HEK293 (cell line): ENCODE measurements around the gene PKN3.

ENCODE experiments used
- CTCF ChIP-seq: fragments of 450-650 bp; formaldehyde crosslinking; IDR thresholded peaks from 2 replicates; pipeline ENCODE4 v1.5.1; 2016; ENCODE audit warnings: missing biosample characterization, missing genetic modification characterization
- INSM2 ChIP-seq: fragments of 450-650 bp; formaldehyde crosslinking; IDR thresholded peaks from 2 replicates; pipeline ENCODE4 v1.5.1; 2016; ENCODE audit warnings: missing biosample characterization, missing genetic modification characterization
- REST ChIP-seq: fragments of 450-650 bp; formaldehyde crosslinking; IDR thresholded peaks from 2 replicates; pipeline ENCODE4 v1.5.1; 2016; ENCODE audit warnings: missing biosample characterization, missing genetic modification characterization
- ZBTB26 ChIP-seq: fragments of 450-650 bp; formaldehyde crosslinking; optimal IDR thresholded peaks from 2 replicates; pipeline ENCODE3; 2016; ENCODE audit warnings: missing biosample characterization, mild to moderate bottlenecking, missing genetic modification characterization
- ZNF132 ChIP-seq: fragments of 450-650 bp; formaldehyde crosslinking; IDR thresholded peaks from 2 replicates; pipeline ENCODE4 v1.5.1; 2017; ENCODE audit warnings: missing biosample characterization, missing genetic modification characterization, borderline replicate concordance
- ZNF221 ChIP-seq: fragments of 450-650 bp; formaldehyde crosslinking; IDR thresholded peaks from 2 replicates; pipeline ENCODE4 v1.5.1; 2017; ENCODE audit warnings: missing biosample characterization, missing genetic modification characterization, borderline replicate concordance
- ZNF23 ChIP-seq: fragments of 450-650 bp; formaldehyde crosslinking; IDR thresholded peaks from 2 replicates; pipeline ENCODE4 v1.5.1; 2016; ENCODE audit warnings: missing biosample characterization, missing genetic modification characterization, borderline replicate concordance
- ZNF274 ChIP-seq, 2 experiments: fragments of 200-500 bp in 1 of 2; fragments of 450-650 bp in 1 of 2; sonication (Bioruptor generic) in 1 of 2; formaldehyde crosslinking in 1 of 2; IDR thresholded peaks; 2 replicates each; pipeline versions ENCODE4 v1.5.1 to v1.6.1; 2014 to 2016; ENCODE audit warnings: borderline replicate concordance in 1 of 2, inconsistent platforms in 1 of 2, low read length in 1 of 2, missing biosample characterization in 1 of 2, missing genetic modification characterization in 1 of 2
- ZNF394 ChIP-seq: fragments of 450-650 bp; formaldehyde crosslinking; IDR thresholded peaks from 2 replicates; pipeline ENCODE4 v1.5.1; 2016; ENCODE audit warnings: missing biosample characterization, missing genetic modification characterization, mild to moderate bottlenecking, moderate library complexity, borderline replicate concordance
- ZNF777 ChIP-seq: fragments of 450-650 bp; formaldehyde crosslinking; IDR thresholded peaks from 2 replicates; pipeline ENCODE4 v1.5.1; 2017; ENCODE audit warnings: missing biosample characterization, missing genetic modification characterization, borderline replicate concordance
- ZNF830 ChIP-seq: fragments of 450-650 bp; IDR thresholded peaks from 2 replicates; pipeline ENCODE4 v1.5.0; 2018; ENCODE audit warnings: missing biosample characterization, missing genetic modification characterization, low read depth, mild to moderate bottlenecking, moderate library complexity
- ZSCAN5A ChIP-seq: fragments of 450-650 bp; formaldehyde crosslinking; IDR thresholded peaks from 2 replicates; pipeline ENCODE4 v1.5.1; 2016; ENCODE audit warnings: missing biosample characterization, missing genetic modification characterization

- TF ChIP-seq REST (tag by site-specific recombination) (no peak), ZNF394 (no peak), CTCF (tag by site-specific recombination) (no peak), ZNF23 (tag by site-specific recombination) (no peak), ZNF777 (no peak), ZBTB26 (no peak), ZNF274 (IDR thresholded peaks at IDR 0.05; ENCODE audit: low read length) (no peak), ZNF274 (tag by site-specific recombination; IDR thresholded peaks at IDR 0.05; ENCODE audit: borderline replicate concordance) (no peak), ZNF132 (no peak), ZNF221 (tag by site-specific recombination) (no peak), ZNF830 (tag by site-specific recombination) (no peak), ZSCAN5A (tag by site-specific recombination) (no peak), INSM2 (tag by site-specific recombination) (no peak)
Observed at GRCh38 chr9:128719919-128720605, 17.8 kb downstream of the PKN3 start.
